NCI-H2171 treated with DMSO at 0.1 percent for 48 hours (cell line): ENCODE results near the gene SLC6A5.

Experiments
- DNase-seq: peaks from one replicate; lab custom pipeline; 2025; lab: John Stamatoyannopoulos, UW

SLC6A5 gene

GRCh38 chr11:20669820-20670684 lies 70.6 kb downstream of the SLC6A5 start:
- DNase-seq = no peak

DNA sequence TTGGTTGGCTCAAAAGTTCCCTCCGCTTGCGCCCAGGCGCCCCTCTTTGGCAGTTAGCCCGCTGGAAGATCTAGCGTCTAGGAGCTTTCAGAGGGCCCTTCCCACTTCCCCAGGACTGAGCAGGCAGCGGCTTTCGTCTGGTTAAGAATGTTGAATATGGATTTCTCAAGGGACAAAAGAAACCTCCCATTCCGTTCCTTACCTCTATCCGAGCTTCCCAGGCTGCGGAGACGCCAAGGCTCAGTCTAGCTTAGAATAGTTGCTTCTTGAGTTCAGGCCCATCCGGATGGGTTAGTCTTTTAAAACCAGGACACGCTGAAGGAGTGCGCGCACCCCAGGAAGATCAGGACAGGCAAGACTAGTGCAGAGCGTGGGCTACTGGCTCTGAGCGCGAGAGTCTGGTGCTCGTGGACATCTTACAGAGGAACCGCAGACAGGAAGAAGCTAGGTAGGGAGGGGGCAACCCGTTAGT lies 71.6 kb downstream of the SLC6A5 start:
- no peak for DNase-seq

DNA sequence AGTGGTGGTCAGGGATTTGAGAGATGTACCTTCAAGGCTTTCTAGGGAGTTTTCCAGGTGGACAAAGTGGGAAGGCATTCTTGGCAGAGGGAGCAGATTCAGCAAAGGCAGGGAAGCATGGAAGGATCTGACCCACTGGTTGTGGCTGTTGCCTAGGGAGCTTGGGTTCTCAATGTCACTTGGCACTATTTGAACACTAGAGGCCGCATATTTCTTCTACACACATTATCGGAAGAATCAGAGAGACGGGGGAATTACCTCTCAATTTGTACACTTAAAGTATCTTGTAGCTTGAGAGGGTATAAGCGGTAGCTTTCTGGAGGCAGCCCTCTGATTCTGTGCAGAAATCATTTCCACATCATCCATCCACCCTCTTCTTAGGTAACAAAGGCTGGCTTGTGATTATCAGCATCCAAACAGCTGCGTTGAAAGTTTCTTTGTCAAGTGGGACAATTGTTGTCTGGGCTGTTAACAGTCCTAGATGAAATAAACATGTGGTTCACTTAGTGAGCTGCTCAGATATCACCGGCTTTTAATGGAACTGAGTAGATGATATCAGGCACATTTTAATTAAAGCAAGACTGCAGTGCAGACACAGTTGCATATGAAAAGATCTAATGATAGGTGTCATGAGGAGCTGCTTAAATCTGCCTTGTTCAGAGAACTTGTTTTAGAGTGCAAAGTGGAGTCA lies 72.6 kb downstream of the SLC6A5 start:
- no peak for DNase-seq

- peak; percentile 1 for DNase-seq
These were observed 73.2 kb downstream of the SLC6A5 start for GRCh38 chr11:20672575-20672974.

DNA sequence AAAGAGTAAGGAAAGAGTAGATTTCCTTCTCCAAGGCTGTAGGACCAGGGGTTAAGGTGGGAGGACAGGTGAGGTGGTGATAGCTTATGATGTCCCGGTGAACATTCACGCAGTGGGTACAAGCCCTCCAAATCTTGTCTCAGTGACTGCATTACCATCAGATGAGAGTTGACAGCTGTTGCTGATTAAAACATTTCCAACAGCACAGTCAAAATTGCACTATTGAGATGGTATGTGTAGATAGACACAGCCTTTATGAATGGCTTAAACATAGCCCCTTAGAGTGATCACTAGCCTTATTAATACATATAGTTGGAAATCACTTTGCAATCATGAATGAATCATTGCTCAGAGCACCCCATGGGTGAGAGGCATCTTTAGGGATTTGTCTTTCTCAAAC lies 77.2 kb downstream of the SLC6A5 start:
- no peak for DNase-seq

GRCh38 chr11:20688761-20689160 lies 89.4 kb downstream of the SLC6A5 start:
- DNase-seq = no peak

DNA sequence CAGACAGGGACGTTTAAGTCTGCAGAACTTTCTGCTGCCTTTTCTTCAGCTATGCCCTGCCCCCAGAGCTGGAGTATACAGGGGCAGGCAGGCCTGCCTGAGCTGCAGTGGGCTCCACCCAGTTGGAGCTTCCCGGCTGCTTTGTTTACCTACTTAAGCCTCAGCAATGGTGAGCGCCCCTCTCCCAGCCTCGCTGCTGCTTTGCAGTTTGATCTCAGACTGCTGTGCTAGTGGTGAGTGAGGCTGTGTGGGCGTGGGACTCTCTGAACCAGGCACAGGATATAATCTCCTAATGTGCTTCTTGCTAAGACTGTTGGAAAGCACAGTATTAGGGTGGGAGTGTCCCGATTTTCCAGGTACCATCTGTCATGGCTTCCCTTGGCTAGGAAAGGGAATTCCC lies 108.5 kb downstream of the SLC6A5 start:
- no peak for DNase-seq
